ENCODE results near the gene CYBB. TPM values are rescaled to one million over a fixed set of nuclear protein-coding genes. Genes with fewer than 3 reads are reported as not detected.

Gene CYBB
- total RNA-seq, 2 experiments from 2014 or later: 1.6 TPM

DNA sequence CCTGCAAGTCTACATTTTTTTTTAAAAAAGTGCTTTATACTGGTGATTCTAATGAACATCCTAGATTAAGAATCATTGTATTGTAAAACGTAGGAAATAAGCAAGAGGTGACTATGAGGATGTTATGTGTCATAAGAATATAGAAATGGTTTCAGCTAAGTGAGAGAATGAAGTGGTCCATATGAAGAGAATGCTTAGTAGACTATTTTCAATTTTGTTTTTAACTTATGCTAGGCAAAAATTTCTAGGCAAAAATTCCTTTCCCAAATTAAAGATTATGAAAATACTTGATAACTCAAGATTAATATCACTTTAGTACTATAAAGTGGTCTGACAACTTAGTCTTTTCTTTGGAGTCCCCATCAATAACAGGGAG lies 66.7 kb downstream of the CYBB start:
- H3K4me3 ChIP-seq (ENCODE audit: low read length): peak overlapping the region; percentile 78
- peak; percentile 12 for ATAC-seq (ENCODE audit: poor library complexity)
- H3K27ac Mint-ChIP-seq: peak overlapping the region; percentile 97
- H3K27me3 ChIP-seq (ENCODE audit: control insufficient read depth in 1 of 2, insufficient read depth in 2 of 2, low read length in 2 of 2): no peaks in the 10 kb centered on the region
- no peaks in the 10 kb centered on the region for H3K9me3 ChIP-seq (ENCODE audit: control insufficient read depth in 1 of 2, insufficient read depth in 1 of 2, low read length in 2 of 2)
- H3K36me3 Mint-ChIP-seq (ENCODE audit: low read depth): peaks cover 13% of the 10 kb centered on the region
- ChIA-PET CTCF (interaction anchor here (0.5 kb wide), 1 partner anchor 101 kb away, joined by 3 read pairs; no protein-coding TSS in a partner anchor), POLR2A (no interaction called here)
- H3K27me3 Mint-ChIP-seq: no peaks in the 10 kb centered on the region
- H3K36me3 ChIP-seq (ENCODE audit: insufficient read depth, low read length): no peaks in the 10 kb centered on the region
- intact Hi-C loops (cut with DNase I, micrococcal nuclease): loop anchor here (2.0 to 5.0 kb wide), 2 partner anchors 22 to 481 kb away; partner anchors contain the start of gene RPGR (in 1 of the 2)
- TF ChIP-seq, protein P1, sequence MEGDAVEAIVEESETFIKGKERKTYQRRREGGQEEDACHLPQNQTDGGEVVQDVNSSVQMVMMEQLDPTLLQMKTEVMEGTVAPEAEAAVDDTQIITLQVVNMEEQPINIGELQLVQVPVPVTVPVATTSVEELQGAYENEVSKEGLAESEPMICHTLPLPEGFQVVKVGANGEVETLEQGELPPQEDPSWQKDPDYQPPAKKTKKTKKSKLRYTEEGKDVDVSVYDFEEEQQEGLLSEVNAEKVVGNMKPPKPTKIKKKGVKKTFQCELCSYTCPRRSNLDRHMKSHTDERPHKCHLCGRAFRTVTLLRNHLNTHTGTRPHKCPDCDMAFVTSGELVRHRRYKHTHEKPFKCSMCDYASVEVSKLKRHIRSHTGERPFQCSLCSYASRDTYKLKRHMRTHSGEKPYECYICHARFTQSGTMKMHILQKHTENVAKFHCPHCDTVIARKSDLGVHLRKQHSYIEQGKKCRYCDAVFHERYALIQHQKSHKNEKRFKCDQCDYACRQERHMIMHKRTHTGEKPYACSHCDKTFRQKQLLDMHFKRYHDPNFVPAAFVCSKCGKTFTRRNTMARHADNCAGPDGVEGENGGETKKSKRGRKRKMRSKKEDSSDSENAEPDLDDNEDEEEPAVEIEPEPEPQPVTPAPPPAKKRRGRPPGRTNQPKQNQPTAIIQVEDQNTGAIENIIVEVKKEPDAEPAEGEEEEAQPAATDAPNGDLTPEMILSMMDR (IDR thresholded peaks at IDR 0.05): no peak
- no peaks in the 10 kb centered on the region for H3K9me3 Mint-ChIP-seq
- peaks cover 20% of the 10 kb centered on the region for H3K4me1 ChIP-seq (ENCODE audit: insufficient read depth, low read length)
- H3K27ac ChIP-seq (ENCODE audit: low read depth in 1 of 2, low read length in 2 of 2): peak overlapping the region; percentile 83 to 94
- peaks cover 56% of the 10 kb centered on the region for H3K4me1 Mint-ChIP-seq (ENCODE audit: low read depth)
- peak overlapping the region; percentile 89 for H3K4me3 Mint-ChIP-seq
- DNase-seq: no peak

DNA sequence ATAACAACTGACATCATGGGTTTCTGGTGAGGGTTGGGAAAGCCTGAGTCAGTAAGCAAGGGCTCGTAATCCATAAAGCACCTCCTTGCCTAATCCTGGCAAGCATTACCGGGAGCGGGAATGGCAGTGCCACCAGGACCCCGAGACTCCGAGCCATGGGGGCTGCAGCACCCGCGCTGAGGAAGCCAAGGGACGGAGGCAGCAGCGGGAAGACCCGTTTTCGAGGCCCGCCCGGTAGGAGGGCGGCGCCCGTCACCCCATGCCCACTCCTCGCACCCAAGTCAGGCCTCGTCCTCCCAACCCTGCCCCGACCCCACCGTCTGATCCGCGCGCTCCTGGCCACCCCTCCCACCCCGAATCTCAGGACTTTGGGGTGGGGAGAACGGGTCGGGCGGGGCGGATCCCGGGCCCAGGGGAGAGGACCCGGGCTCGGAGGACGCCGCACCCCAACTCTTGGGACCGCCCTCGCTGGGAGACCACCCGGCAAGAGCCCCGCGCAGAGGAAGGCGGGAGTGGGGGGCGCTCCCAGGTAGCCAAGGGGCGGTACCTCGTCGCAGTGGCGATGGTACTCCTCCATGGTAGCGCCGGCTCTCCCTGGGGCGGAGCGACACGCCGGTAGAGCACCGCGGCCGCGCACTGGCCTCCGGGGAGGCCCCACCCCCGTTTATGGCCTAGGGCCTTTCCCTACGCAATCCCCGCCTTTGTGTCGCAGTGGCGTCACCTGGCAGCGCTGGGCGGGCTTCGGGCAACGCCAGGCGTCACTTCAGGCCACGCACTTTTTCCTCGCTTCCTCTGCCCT lies 67.3 kb downstream of the CYBB start, which contains the start of gene DYNLT3:
DYNLT3 (minus strand) TSS at position 638 of the 799 bp plus-strand sequence; CDS start at position 577, 61 bp downstream.
- DNase-seq (peak; percentile 51 to 92 (median 71)), ATAC-seq (ENCODE audit: poor library complexity) (peak; percentile 92)
- no peaks in the 10 kb centered on the region for H3K27me3 ChIP-seq (ENCODE audit: control insufficient read depth in 1 of 2, insufficient read depth in 2 of 2, low read length in 2 of 2)
- H3K9me3 Mint-ChIP-seq: no peaks in the 10 kb centered on the region
- intact Hi-C loops (cut with DNase I, micrococcal nuclease): loop anchor here (2.0 to 5.0 kb wide), 2 partner anchors 22 to 480 kb away; partner anchors contain the start of gene RPGR (in 1 of the 2)
- no peaks in the 10 kb centered on the region for H3K36me3 ChIP-seq (ENCODE audit: insufficient read depth, low read length)
- ChIA-PET POLR2A (no interaction called here), CTCF (interaction anchor here (0.5 kb wide), 1 partner anchor 102 kb away, joined by 3 read pairs; no protein-coding TSS in a partner anchor)
- peak within 1 kb of the TSS; percentile 97 for H3K27ac Mint-ChIP-seq
- H3K9me3 ChIP-seq (ENCODE audit: control insufficient read depth in 1 of 2, insufficient read depth in 1 of 2, low read length in 2 of 2): no peaks in the 10 kb centered on the region
- peak within 1 kb of the TSS; percentile 83 to 94 for H3K27ac ChIP-seq (ENCODE audit: low read depth in 1 of 2, low read length in 2 of 2)
- peak within 1 kb of the TSS; percentile 78 for H3K4me3 ChIP-seq (ENCODE audit: low read length)
- no peaks in the 10 kb centered on the region for H3K27me3 Mint-ChIP-seq
- TF ChIP-seq, protein P1 (IDR thresholded peaks at IDR 0.05): no peak
- H3K4me3 Mint-ChIP-seq: peak within 1 kb of the TSS; percentile 89
- peaks cover 13% of the 10 kb centered on the region for H3K36me3 Mint-ChIP-seq (ENCODE audit: low read depth)
- peaks cover 20% of the 10 kb centered on the region for H3K4me1 ChIP-seq (ENCODE audit: insufficient read depth, low read length)
- H3K4me1 Mint-ChIP-seq (ENCODE audit: low read depth): peaks cover 52% of the 10 kb centered on the region

DNA sequence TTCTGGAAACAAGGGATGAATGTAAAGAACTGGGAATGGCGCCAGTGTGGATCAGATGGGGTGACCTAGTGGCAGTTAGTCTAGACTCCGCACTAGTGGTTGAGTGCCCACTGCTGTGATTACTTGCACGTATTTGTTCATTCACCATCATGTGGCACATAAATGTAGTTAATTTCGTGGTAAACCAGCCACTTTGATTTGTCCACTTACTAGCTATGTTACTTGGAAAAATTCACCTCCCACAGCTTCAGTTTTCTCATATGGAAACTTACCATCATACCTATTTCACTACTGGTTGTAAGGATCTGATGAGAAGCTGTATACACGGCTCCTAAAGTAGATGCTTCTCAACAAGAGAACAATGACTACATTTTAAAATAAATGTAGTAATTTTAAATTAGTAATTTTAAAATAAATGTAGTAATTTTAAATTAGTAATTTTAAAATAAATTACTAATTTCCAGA lies 67.9 kb downstream of the CYBB start:
- intact Hi-C loops (cut with DNase I, micrococcal nuclease): loop anchor here (2.0 to 5.0 kb wide), 2 partner anchors 23 to 480 kb away; partner anchors contain the start of gene RPGR (in 1 of the 2)
- Histone ChIP-seq H3K27ac (ENCODE audit: low read depth in 1 of 2, low read length in 2 of 2) (peak overlapping the region; percentile 83 to 94), H3K9me3 (ENCODE audit: control insufficient read depth in 1 of 2, insufficient read depth in 1 of 2, low read length in 2 of 2) (no peaks in the 10 kb centered on the region), H3K4me1 (ENCODE audit: insufficient read depth, low read length) (peaks cover 20% of the 10 kb centered on the region), H3K4me3 (ENCODE audit: low read length) (peak overlapping the region; percentile 78), H3K27me3 (ENCODE audit: control insufficient read depth in 1 of 2, insufficient read depth in 2 of 2, low read length in 2 of 2) (no peaks in the 10 kb centered on the region), H3K36me3 (ENCODE audit: insufficient read depth, low read length) (no peaks in the 10 kb centered on the region)
- ATAC-seq (ENCODE audit: poor library complexity) (peak; percentile 2), DNase-seq (no peak)
- POLR2A ChIA-PET: no interaction called here
- Mint-ChIP-seq H3K4me1 (ENCODE audit: low read depth) (peaks cover 45% of the 10 kb centered on the region), H3K27ac (peak overlapping the region; percentile 97), H3K36me3 (ENCODE audit: low read depth) (peaks cover 13% of the 10 kb centered on the region), H3K9me3 (no peaks in the 10 kb centered on the region), H3K27me3 (no peaks in the 10 kb centered on the region), H3K4me3 (peak overlapping the region; percentile 89)
- TF ChIP-seq, protein P1 (IDR thresholded peaks at IDR 0.05): no peak
- CTCF ChIA-PET: no interaction called here
